T47D (cell line): ENCODE data around the gene DCAF12L1.

ENCODE experiments used
- DNase-seq, 2 experiments: peaks; one replicate each; pipeline versions ENCODE4 v3.0.0 to v3.0.0-alpha.2; 2011 to 2012; ENCODE audit warnings: low read depth in 1 of 2, low spot score in 1 of 2
- JUND ChIP-seq: IDR thresholded peaks from 2 replicates; pipeline ENCODE4 v1.6.1; 2012; ENCODE audit warnings: low read depth
- in situ Hi-C: cut with HindIII; loops from 2 replicates; pipeline ENCODE4 v1.10.0; 2016; ENCODE audit warnings: low sequenced_read_pairs, low pct_unique_long_range_greater_than_20kb

DCAF12L1 gene

DNA sequence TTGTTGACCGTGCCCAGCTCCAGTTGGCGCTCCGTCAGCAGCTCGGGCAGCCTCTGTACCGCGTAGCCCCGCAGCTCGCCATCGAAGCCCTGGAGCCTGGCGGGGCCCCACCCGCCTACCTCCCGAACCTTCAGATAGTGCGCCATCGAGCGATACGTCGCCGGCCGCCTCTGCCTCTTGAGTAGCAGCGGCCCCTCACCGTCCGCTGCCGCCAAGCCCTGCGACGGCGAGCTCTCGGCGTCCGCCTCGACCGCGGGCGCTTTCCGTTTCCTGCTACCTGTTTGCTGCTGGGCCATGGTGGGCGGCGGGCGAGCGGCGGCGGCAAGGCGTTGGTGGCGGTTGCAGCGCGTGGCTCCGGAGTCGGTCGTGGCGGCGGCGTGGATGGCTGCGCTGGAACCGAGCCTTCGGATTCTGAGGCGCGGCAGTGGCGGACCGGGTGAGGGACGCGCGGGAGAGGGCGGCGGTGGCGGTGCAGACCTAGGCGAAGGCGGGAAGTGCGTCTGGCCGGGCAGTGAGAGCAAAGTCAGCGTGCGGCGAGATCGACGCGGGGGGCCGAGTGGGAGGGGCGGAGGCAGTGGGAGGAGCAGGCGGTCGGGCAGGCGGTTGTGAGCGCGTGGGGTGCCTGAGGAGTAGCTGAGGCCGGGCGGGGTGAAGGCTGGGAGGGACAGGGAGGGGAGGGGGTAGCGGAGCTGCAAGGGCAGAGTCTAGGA lies at the start of gene DCAF12L1:
Gene DCAF12L1 (minus strand): TSS at position 502 of the 710 bp plus-strand sequence. CDS start 206 bp downstream, at position 296.
- no peak for DNase-seq
- in situ Hi-C loops, result no loop called here
- no peak for TF ChIP-seq JUND

DNA sequence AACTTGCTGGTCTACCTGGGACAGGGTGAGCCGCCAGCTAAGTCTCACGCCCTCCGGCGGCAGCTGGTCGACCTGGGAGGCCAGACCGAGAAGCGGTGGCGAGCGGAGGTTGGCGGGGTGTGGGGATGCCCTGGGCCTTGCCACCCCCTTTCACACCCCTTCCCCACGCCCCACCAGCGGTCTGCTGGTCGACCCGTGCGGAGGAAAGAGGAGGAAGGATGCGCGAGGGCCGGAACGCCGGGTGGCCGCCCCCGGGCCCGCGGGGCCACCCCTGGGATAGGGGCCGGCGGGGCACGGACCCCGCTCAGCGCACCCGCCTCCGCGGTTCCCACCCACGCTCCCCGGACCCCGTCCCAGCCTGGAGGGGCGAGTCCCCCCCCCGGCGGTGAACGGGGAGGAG lies 28.3 kb upstream of the DCAF12L1 start:
- DNase-seq, result no peak
- in situ Hi-C loops, result no loop called here
- no peak for TF ChIP-seq JUND

DNA sequence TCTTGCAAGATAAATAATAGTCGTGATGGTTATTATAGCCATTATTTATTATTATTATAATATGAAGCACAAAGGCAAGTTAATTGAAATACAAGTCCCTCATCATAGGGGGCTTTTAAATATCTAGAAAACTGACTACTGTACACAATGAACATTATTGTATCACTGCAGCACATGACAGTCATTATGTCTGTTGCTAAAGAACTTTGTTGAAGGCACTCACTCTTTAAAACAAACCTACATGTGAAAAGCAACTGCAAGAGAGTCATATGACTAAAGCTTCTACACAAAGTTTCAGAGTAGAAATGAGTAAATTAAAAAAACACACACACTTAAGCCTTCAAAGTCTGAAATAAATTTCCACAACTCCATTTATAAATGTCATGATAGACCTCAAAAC lies 23.3 kb upstream of the DCAF12L1 start:
- no peak for TF ChIP-seq JUND
- no peak for DNase-seq
- in situ Hi-C loops, result no loop called here

DNA sequence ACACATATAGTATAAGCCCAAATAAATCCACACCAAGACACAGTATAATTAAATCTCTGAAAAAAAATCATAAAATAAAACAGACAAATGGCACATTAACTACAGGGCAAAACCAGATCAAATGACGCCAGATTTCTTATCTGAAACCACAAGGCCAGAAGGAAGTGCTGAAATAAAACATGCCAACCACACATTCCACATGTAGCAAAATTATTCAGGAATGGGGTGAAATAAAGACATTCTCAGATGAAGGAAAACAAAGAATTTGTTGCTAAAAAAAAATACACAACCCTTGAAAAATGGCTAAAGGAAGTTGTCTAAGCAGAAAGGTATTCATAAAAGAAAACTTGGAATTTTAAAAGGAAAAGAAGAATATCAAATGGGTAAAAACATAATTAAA lies 4.5 kb upstream of the DCAF12L1 start:
- TF ChIP-seq JUND, result no peak
- no peak for DNase-seq
- in situ Hi-C loops, result no loop called here

DNA sequence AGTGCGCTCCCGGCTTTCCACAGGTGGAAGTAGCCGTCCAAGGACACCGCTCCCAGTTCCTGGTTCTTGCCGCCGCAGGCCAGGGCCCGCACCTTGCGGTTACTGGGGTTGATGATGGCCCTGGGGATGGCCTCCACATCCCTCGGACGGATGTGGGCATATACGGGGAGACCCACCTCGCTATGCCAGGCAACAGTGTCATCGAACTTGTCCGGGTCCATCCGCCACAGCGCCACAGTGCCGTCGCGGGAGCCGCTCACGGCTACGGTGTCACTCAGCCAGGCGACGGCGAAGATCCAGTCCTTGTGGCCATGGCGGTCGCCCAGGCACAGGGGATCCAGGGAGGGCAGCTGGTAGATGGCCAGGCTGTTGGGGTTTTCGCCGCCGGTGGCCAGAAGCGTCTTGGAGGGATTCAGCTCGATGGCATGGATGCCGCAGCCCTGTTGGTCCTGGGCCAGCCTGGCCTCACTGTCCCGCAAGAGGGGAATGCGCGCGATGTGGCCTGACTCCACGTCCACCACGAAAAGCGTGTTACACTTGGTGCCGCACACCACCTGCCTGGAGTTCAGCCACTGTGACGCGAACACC lies 795 bp downstream of the DCAF12L1 start:
- no peak for DNase-seq
- in situ Hi-C loops, result no loop called here
- TF ChIP-seq JUND, result no peak

DNA sequence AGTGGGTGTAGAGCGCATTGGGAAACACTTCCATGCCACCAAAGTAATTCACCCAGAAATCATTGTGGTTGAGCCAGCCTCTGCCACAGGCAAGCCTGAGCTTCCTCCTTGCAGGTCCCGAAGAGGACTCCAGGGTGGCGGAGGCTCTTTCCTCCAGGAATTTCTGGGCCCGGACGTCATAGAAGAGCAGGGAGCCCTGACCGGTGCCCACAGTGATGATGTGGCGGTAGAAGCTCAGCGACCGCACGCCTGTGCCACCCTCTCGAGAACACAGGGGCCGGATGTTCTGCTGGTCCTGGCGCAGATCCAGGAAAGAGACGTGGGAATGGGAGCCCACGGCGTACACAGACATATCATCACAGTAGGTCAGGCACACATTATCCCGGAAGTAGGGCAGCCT lies 1.3 kb downstream of the DCAF12L1 start:
- in situ Hi-C loops, result no loop called here
- DNase-seq, result no peak
- TF ChIP-seq JUND, result no peak

DNA sequence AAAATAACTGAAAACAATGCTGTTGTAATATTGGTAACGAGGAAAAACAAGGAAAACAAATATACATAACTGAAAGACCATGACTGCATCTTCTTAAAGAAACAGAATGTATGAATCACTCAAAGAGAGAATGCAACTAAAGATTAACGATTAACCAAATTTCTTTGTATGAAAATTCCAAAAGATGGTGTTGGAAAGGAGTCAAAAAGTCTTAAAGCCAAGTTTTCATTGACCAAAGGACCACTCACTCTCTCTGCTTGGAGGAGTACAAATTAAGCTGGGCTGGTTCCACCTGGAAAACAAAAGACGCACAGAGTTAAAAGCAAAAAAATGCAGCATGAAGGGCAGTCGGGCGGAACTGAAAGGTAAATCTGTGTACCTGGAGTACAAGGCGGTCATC lies 1.8 kb downstream of the DCAF12L1 start:
- TF ChIP-seq JUND, result no peak
- no peak for DNase-seq
- in situ Hi-C loops, result no loop called here

DNA sequence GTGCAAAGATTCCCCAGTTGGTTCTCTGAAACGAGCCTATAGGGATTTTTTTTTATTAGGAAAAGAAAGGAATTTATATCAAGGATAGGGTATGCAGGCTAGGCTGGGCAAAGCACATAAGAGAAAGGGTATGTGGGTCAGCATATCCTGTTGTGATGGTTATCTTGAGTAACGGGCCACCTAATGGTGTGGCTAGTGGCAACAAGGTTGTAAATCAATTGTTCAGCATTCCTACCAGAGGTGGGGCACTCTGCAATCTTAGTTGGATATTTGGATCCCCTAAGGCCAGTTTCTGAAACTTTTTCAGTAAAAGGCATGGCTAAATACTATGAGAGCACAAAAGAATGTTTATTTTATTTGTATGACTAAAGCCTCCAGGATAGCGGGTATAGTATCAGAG lies 42.7 kb downstream of the DCAF12L1 start:
- in situ Hi-C loops, result no loop called here
- DNase-seq, result no peak
- TF ChIP-seq JUND, result no peak
